LNCaP clone FGC (cell line): Measurements from ENCODE around the gene MEGF6.

Experiments
- DNase-seq: peaks from one replicate; pipeline ENCODE4 v3.0.0-alpha.2; 2011; ENCODE audit warnings: low read depth
- H3K4me3 ChIP-seq: 2 replicates; pipeline ENCODE4 v1.5.1; 2011; ENCODE audit warnings: mild to moderate bottlenecking, low read depth, low read length, control low read depth
- TF ChIP-seq, protein P1 (sequence below): IDR thresholded peaks from 2 replicates; pipeline ENCODE4 v1.5.1; 2012; ENCODE audit warnings: mild to moderate bottlenecking; ENCODE audit not compliant: control insufficient read depth, insufficient read depth; ENCODE audit errors: extremely low read depth

The MEGF6 gene

DNA sequence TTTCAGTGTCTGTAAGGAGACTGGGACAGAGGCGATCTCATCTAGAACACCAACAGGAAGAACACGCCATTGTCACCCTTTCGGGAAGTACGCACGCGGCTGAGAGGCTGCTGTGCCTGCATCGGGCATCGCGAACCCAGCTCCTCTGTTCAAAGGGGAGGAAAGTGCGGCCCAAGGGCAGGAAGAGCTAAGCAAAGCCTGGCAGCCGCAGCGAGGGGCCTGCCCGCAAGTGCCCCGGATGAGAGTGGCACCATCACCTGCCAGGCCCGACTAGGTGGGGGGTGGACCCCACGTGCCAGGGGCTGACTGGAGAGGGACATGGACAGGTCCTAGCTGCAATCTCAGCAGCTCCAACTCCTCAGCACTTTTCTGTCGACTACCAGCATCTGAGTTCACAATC, 21.0 kb upstream of the MEGF6 start:
- no peak for DNase-seq
- TF ChIP-seq, protein P1, sequence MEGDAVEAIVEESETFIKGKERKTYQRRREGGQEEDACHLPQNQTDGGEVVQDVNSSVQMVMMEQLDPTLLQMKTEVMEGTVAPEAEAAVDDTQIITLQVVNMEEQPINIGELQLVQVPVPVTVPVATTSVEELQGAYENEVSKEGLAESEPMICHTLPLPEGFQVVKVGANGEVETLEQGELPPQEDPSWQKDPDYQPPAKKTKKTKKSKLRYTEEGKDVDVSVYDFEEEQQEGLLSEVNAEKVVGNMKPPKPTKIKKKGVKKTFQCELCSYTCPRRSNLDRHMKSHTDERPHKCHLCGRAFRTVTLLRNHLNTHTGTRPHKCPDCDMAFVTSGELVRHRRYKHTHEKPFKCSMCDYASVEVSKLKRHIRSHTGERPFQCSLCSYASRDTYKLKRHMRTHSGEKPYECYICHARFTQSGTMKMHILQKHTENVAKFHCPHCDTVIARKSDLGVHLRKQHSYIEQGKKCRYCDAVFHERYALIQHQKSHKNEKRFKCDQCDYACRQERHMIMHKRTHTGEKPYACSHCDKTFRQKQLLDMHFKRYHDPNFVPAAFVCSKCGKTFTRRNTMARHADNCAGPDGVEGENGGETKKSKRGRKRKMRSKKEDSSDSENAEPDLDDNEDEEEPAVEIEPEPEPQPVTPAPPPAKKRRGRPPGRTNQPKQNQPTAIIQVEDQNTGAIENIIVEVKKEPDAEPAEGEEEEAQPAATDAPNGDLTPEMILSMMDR: no peak
- no peak overlapping the region for H3K4me3 ChIP-seq

DNA sequence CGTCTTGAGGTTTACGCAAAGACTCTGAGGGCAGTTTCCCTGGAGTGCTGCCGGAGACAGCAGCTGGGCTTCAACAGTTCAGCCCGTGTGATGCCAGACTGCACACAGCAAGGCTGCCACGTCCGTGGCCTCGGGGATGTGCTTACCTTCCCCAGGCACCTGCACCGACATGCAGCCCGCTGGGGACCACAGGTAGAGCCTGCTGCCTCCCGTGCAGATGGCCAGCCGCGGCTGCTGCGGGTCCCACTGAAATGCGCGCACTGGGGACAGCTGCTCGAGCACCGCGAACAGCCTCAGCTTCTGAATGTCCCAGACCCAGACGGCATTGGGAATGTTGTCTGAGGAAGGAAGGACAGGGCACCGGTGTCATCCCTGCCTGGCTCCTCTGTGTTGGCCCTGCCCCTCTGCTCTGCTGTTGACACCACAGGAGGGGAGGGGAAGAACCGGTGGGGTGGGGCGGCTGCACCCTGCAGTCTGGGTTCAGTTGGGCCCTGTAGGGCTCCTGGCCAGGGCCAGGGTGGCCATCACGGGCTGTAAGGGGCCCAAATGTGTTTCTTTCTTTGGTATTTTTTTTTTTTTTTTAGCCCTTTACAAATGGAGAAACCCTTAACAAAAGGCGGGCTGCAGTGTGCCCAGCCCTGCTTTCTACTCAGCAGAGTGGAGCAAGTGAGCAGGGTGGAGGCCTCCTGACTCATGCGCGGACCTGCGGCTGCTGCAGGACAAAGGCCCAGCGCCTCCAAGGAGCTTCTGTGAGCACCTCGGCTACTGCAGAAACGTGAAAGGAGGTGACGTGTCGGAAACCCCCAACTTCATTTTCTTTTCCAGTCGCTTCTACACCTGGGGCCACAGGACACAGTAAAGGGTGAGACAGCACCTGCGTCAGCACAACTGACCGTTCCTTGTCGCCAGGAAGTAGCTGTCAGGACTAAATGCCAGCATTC, 20.3 kb upstream of the MEGF6 start:
- TF ChIP-seq, protein P1: no peak

DNA sequence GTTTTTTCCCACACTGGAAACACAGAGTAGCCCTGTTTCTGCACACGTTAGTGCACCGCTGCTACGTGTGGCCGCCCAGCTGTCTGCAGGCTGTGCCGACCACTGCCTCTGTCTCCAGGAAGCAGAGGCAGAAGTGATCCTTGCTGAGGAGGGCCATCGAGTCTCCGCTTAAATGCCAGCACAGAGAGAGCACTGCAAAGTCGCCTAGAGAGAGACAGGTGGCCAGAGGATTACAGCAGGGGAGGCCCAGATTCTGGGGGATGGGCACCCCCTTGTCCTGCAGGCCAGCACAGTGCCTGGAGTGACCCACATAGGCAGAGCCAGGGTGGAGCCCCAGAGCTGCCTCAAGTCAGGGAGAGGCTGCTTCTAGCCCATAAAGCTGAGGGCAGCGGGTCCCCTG, 19.6 kb upstream of the MEGF6 start:
- no peak for DNase-seq
- TF ChIP-seq, protein P1: no peak

More for the DNA sequence above, 20.3 kb upstream of the MEGF6 start:
- no peak for DNase-seq
- H3K4me3 ChIP-seq: no peak overlapping the region

DNA sequence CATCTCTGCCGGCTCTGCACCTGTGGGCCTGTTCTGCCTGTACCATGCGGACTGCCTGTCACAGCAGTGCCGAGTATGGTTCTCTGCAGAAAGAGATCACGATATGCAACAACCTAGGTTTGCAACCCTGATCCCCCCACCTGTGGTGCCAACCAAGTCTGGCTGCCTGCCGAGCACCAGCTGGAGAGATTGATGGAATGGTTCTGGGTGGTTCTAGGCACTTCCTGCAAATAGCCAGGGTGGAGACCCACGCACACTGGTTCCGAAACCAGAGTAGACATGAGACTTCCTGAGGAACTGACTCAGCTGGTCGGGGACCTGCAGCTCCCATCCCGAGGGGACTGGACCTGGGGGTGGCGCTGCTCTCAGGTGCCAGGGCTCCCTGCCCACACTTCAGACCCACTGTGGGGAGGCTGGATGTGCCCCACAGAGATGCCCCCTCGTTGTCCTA, 18.9 kb upstream of the MEGF6 start:
- no peak overlapping the region for H3K4me3 ChIP-seq
- TF ChIP-seq, protein P1: no peak
- DNase-seq: no peak

More for the DNA sequence above, 19.6 kb upstream of the MEGF6 start:
- H3K4me3 ChIP-seq: no peak overlapping the region

DNA sequence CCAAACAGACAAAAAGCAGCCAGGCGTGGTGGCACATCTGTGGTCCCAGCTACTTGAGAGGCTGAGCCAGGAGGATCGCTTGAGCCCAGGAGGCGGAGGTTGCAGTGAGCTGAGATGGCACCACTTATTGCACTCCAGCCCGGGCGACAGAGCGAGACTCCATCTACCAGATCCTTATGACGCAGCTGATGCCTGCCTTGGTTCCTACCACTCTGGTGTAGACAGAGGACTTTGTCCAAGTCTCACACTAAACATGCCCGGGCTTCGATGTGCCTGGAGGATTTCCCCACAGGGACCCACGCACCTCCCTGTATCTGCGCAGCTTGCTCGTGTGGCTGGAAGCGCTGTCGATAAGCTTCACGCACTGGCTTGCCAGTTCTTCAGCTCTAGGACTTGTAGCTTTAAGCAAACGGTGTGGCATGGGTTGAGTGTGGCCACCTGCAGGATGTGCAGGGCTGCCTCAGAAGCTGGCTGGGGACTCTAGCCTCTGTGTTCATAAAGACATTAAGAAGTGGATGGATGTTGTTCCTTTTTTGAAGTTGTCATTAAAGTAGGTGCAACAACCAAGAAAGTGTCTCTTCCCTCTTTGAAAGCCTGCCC, 18.4 kb upstream of the MEGF6 start:
- TF ChIP-seq, protein P1: no peak
- H3K4me3 ChIP-seq: no peak overlapping the region
- no peak for DNase-seq

DNA sequence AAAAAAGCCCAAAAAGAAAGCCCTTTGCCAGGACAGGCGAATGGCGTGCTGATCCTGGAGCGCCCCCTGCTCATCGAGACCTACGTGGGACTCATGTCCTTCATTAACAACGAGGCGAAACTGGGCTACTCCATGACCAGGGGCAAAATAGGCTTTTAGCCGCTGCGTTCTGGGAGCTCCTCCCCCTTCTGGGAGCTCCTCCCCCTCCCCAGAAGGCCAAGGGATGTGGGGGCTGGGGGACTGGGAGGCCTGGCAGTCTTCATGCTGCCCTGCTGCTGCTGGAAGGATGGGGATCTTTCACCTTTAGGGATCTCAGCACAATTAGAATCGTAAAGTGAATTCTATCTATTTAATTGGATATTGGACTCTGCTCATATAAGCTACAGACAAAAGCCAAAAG, 17.1 kb upstream of the MEGF6 start:
- DNase-seq: no peak
- H3K4me3 ChIP-seq: no peak overlapping the region
- TF ChIP-seq, protein P1: no peak
